GM19035 (cell line): ENCODE data around the gene TBC1D5.

Experiments used
- ATAC-seq: cut with Tn5 transposase; IDR thresholded peaks from one replicate; pipeline ENCODE4 v1.9.1; 2021; ENCODE audit not compliant: unreplicated experiment

The TBC1D5 gene

GRCh38 chr3:17602126-17602525 is 140.3 kb downstream of the TBC1D5 start:
- no peak for ATAC-seq

- no peak for ATAC-seq
These were observed 149.5 kb downstream of the TBC1D5 start for GRCh38 chr3:17592956-17593355.

- no peak for ATAC-seq
These were observed 152.0 kb downstream of the TBC1D5 start for GRCh38 chr3:17590465-17590864.

DNA sequence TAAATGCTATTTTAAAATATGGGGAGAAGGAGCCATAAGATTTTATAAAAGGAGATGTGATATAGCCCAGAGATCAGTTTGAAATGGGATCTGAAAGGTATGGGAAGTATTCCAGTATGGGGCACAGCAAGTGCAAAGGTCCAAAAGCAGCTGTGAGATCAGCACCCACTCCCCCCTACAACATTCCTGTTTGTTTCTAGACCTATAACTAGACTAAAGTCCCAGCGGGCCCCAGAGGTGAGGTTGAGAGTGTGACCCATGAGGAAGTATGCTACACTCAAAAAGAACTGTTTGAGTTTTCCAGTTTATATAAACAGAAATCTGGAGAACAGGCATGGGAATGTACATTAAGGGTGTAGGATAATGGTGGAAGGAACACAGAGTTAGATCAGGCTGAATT is 152.5 kb downstream of the TBC1D5 start:
- no peak for ATAC-seq

DNA sequence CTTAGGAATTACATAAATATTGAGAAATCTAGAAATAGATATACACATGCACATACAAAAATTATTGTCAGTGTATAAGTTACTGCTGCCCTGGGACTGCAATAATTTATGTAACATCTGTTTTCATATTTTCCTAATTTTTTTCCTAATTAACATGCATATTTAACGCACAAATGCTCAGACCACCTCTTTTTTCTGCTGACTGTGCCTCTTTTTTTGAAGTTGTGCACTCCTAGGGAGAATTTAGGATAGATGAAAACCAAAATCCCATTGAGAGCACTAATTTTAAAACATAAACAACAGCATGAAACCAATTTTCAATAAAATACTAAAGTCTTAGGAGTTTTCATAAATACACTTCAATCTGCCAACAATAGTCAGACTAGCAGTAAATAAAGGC is 154.0 kb downstream of the TBC1D5 start:
- ATAC-seq, result no peak

DNA sequence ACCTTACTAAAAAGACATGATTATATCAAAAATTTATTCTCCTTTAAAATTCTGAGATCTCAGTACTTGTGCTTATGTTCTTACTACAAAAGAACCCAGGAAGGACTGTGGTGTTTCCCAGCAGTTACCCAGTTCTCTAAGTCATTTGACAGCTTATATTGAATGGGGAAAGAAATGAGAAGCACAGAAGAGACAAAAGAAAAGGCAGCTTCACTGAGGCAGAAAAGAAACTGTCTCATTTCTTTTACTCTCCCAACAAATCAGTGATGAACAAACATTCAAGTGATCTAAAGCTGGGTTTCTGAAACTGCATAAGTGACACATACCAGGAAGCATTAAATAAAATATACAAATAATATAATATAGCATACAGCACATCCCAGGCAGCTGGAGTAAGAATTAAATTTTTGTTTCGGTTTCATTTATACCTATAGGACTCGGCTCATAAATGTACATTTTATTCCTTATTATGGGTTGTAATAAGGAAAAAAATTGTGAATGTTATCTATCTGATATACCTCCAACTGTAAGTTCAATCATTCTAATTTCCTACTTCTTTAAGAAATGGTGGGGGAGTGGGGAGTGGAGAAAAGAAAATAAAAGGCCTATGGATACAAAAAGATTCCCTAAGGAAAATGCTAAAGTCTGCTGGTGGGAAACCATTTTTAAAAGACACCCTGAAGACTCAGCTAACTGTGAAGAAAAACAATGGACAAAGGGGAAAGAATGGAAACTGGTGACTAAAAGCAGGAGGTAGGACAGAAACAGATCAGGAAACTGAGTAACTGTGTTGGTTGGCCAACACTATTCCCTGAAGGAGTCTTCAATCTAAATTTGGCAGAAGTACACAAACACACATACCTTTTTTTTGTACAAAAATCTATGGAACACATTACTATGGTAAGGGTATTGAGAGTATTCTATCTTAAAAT is 156.8 kb downstream of the TBC1D5 start:
- ATAC-seq, result no peak

GRCh38 chr3:17584066-17584465 is 158.4 kb downstream of the TBC1D5 start:
- ATAC-seq, result no peak

GRCh38 chr3:17583530-17583929 is 158.9 kb downstream of the TBC1D5 start:
- ATAC-seq, result no peak

GRCh38 chr3:17581421-17582080 is 160.9 kb downstream of the TBC1D5 start:
- ATAC-seq, result no peak

DNA sequence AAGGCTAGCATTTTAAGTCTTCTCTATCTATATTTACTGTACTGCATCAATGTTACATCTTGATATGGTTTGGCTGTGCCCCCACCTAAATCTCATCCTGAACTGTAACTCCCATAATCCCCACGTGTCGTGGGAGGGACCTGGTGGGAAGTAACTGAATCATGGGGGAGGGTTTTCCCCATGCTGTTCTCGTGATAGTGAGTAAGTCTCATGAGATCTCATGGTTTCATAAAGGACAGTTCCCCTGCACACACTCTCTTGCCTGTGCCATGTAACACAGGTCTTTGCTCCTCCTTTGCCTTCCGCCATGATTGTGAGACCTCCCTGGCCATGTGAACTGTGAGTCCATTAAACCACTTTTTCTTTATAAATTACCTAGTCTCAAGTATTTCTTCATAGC is 161.5 kb downstream of the TBC1D5 start:
- ATAC-seq, result no peak

- ATAC-seq, result peak; percentile 95
These were observed 163.0 kb downstream of the TBC1D5 start for GRCh38 chr3:17579289-17580031.

DNA sequence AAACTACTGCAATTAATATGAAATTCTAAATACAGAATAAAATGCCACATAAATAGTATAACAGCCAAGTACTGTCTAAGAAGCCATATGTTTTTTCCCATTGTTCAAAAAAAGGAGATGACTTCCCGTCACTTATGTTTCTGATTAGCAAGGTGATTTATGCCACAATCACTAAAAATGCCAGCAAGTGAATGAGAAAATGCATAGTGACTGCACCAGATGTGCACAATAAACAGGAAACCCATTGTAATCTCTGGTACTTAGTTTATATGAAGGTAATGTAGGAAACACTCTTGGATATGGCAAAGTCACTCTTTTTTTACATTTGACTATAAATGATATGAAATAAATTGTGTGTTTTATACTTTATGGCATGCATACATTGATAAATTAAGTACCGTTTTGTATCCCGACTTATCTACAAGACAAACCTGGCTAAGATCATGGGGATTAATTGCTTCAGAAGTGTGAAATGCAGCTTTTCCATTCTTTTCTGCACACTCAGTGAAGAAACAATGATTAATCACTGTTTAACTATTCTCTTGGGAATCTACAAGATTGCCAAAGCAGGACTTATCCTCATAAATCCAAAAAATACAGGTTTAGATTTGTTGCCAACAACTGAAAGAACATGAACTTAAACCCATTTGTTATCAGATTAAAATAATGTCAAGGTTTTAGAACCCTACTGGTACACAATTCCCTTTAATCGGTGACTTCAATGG is 164.5 kb downstream of the TBC1D5 start:
- ATAC-seq, result no peak

DNA sequence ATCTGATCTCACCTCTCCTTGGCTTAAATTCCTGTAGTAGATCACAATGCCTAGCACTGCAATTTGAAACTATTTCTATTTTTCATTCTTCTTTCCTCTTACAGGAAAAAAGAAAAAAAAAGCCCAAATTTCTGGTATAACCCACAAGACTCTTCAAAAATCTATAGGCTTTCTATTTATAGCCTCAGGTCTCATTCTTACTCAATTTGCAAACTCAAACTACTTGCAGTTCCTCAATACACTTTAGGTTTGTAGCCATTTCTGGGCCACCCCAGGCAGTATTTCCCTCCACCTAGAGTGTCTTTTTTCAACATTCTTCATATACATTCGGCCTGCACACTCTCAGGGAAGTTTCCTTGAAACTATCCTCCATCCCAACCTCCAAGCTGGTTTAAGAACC is 169.0 kb downstream of the TBC1D5 start:
- peak; percentile 92 for ATAC-seq

GRCh38 chr3:17571686-17572085 is 170.7 kb downstream of the TBC1D5 start:
- no peak for ATAC-seq

DNA sequence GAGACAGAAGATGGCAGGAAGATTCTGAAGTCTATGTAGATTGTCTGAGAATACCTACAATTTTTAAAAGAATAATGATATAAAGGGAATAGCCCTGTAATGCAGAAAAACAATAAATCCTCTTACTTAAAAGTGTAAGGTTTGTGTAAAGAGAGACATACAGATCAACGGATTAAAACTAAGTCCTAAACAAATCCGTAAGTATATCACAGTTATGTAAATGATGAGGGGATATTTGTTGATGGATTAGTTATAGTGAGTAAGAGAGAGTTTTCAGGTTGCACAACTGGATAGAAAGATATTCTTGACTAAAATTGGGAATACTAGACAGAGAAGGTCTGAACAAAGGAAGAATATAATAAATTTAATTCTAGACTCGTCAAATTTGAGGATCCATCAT is 179.6 kb downstream of the TBC1D5 start:
- ATAC-seq, result no peak

GRCh38 chr3:17558565-17558964 is 183.9 kb downstream of the TBC1D5 start:
- ATAC-seq, result no peak

GRCh38 chr3:17557749-17558463 is 184.5 kb downstream of the TBC1D5 start:
- no peak for ATAC-seq

- ATAC-seq, result no peak
These were observed 186.9 kb downstream of the TBC1D5 start for GRCh38 chr3:17555525-17555924.

DNA sequence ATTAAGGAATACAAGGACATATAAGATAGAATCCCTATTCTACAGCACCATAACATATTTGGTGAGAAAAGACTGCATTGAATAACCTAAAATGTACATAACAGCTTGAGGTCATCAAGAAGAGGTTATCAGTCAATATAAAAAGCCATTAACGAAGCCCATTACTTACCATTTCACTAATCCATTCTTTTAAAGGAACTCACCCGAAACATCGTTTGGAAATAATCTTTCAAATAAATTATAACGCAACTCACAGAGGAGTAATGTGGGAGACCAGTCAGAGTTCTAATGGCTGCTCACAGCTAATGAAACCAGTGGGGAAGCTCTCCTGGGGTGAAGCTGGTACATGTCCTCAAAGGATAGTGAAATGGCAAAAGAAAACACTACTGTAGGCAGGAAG is 188.4 kb downstream of the TBC1D5 start:
- no peak for ATAC-seq

GRCh38 chr3:17553080-17553479 is 189.4 kb downstream of the TBC1D5 start:
- no peak for ATAC-seq
